ENCODE results near the gene DHRS11. TPM values are rescaled to one million over a fixed set of nuclear protein-coding genes. Genes with fewer than 3 reads are reported as not detected.

DHRS11 gene
- total RNA-seq, 1 experiment from 2014 or later = 27.9 TPM

DNA sequence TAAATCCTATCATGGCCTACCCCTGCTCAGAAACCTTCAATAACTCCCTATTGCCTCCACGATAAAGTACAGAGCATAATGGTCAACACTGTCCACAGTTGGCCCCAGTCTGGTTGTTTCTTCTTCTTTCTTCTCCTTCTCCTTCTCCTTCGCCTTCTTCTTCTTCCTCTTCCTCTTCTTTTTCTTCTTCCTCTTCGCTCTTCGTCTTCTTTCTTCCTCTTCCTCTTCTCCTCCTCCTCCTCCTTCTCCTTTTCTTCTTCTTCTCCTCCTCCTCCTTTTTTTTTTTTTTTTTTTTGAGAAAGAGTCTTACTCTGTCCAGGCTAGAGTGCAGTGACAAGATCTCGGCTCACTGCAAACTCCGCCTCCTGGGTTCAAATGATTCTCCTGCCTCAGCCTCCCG, 33.5 kb downstream of the DHRS11 start:
- Histone ChIP-seq H4K20me1 (ENCODE audit: control insufficient read depth, insufficient read depth, insufficient read length) (no peaks in the 10 kb centered on the region), H3K4me2 (ENCODE audit: insufficient read depth, insufficient read length, low read length) (no peak overlapping the region), H3K27ac (ENCODE audit: insufficient read length, low read depth, low read length) (no peak overlapping the region), H3K79me2 (ENCODE audit: insufficient read depth, low read length) (no peaks in the 10 kb centered on the region), H2BK120ac (ENCODE audit: low read depth, low read length, poor library complexity, severe bottlenecking) (no peak overlapping the region), H3K56ac (ENCODE audit: insufficient read length, low read depth, low read length) (no peak overlapping the region), H3T11ph (ENCODE audit: low read length) (no peak overlapping the region), H3K23me2 (ENCODE audit: insufficient read length, low read depth, low read length, poor library complexity, severe bottlenecking) (no peaks in the 10 kb centered on the region), H3K4me1 (ENCODE audit: insufficient read depth, low read length) (no peaks in the 10 kb centered on the region), H3K9me3 (ENCODE audit: control insufficient read depth, low read depth, low read length) (no peaks in the 10 kb centered on the region), H2AK5ac (ENCODE audit: insufficient read length, low read length) (no peak overlapping the region), H2BK12ac (ENCODE audit: insufficient read length, low read depth, low read length) (no peak overlapping the region), H2BK15ac (ENCODE audit: low read depth, low read length) (no peak overlapping the region), H3K27me3 (ENCODE audit: insufficient read depth, low read length) (no peaks in the 10 kb centered on the region), H2BK20ac (ENCODE audit: low read depth, low read length, poor library complexity, severe bottlenecking) (no peak overlapping the region), H3K79me1 (ENCODE audit: insufficient read depth, low read depth, low read length, poor library complexity, severe bottlenecking) (no peaks in the 10 kb centered on the region), H3K14ac (ENCODE audit: insufficient read depth, low read length) (no peak overlapping the region), H3K4ac (ENCODE audit: low read depth, low read length) (no peak overlapping the region), H3K18ac (ENCODE audit: insufficient read length, low read depth, low read length) (no peak overlapping the region), H4K5ac (ENCODE audit: insufficient read length, low read depth, low read length) (no peak overlapping the region), H4K8ac (replicated peaks; ENCODE audit: insufficient read length, low read depth, low read length) (no peak overlapping the region), H2BK5ac (ENCODE audit: insufficient read length, low read length) (no peak overlapping the region), H3K9ac (ENCODE audit: extremely low read depth, insufficient read length, low read length) (no peak overlapping the region), H3K23ac (ENCODE audit: insufficient read length, low read depth, low read length) (no peak overlapping the region), H2AFZ (ENCODE audit: low read length) (no peak overlapping the region), H4K91ac (ENCODE audit: insufficient read length, low read depth, low read length) (no peak overlapping the region)
- H3K27me3 Mint-ChIP-seq (ENCODE audit: low read depth) = peaks cover 3% of the 10 kb centered on the region; the same call in 1 of the 2 replicates
- H3K36me3 Mint-ChIP-seq (ENCODE audit: insufficient read depth in 1 of 3, low read depth in 3 of 3) = no peaks in the 10 kb centered on the region; a peak in 1 of 7 replicates
- WGBS (ENCODE audit: extremely low coverage, insufficient read length, low lambda C conversion rate) = 95% methylated on average over 3 of the region's 7 CpGs
- peaks cover 15 to 46% of the 10 kb centered on the region in 2 experiments for H3K4me1 Mint-ChIP-seq
- no peak overlapping the region; a peak in 1 of 7 replicates for H3K27ac Mint-ChIP-seq
- no peak overlapping the region for H3K4me3 Mint-ChIP-seq
- DNase-seq = no peak
- H3K9me3 Mint-ChIP-seq = no peaks in the 10 kb centered on the region
- TF ChIP-seq, protein P1, sequence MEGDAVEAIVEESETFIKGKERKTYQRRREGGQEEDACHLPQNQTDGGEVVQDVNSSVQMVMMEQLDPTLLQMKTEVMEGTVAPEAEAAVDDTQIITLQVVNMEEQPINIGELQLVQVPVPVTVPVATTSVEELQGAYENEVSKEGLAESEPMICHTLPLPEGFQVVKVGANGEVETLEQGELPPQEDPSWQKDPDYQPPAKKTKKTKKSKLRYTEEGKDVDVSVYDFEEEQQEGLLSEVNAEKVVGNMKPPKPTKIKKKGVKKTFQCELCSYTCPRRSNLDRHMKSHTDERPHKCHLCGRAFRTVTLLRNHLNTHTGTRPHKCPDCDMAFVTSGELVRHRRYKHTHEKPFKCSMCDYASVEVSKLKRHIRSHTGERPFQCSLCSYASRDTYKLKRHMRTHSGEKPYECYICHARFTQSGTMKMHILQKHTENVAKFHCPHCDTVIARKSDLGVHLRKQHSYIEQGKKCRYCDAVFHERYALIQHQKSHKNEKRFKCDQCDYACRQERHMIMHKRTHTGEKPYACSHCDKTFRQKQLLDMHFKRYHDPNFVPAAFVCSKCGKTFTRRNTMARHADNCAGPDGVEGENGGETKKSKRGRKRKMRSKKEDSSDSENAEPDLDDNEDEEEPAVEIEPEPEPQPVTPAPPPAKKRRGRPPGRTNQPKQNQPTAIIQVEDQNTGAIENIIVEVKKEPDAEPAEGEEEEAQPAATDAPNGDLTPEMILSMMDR (conservative IDR thresholded peaks at IDR 0.05) = no peak

Measured in H9 (cell line).